Keratinocyte (primary cell): Measurements from ENCODE around the gene DAZ2.
"Not testable (repeated sequence)": the region's sequence is repeated elsewhere in the genome, so short reads cannot be mapped to it uniquely, and the experiment has no call there.

Experiments used
- EZH2 ChIP-seq: IDR thresholded peaks from one replicate; pipeline ENCODE4 v1.6.1; 2012; ENCODE audit warnings: inconsistent platforms, mild to moderate bottlenecking, low read length, moderate library complexity
- TF ChIP-seq, protein P1 (sequence below), 3 experiments: IDR thresholded peaks in 1 of 3; conservative IDR thresholded peaks in 1 of 3; optimal IDR thresholded peaks in 1 of 3; 2 replicates in 2 of 3; 3 replicates in 1 of 3; pipeline versions ENCODE3 to v1.5.1; 2011; ENCODE audit warnings: low read length in 3 of 3, mild to moderate bottlenecking in 3 of 3, moderate library complexity in 2 of 3, control low read depth in 1 of 3, inconsistent platforms in 1 of 3; ENCODE audit not compliant: insufficient read depth in 2 of 3; ENCODE audit errors: extremely low read depth in 1 of 3

DNA sequence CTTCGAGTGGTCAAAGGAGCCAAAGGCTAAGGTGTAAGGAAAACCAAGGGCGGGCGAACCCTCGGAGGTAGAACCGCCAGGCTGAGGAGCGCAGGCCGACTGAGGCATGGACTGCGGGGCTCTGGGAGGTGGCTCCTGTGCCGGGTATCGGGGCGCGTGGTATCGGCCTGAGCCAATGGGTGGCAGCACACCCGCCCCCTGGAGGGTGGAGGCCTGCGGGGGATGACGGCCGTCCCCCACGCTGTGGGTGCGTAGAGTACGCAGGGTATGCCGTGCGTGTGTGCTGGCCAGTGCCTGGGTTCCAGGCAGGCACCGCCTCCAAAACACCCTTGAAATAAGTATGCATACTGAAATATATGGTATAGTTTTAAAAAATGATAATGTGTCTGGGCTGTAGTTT is 20.4 kb upstream of the DAZ2 start, which contains the start of gene DAZ1:
- TF ChIP-seq, protein P1, sequence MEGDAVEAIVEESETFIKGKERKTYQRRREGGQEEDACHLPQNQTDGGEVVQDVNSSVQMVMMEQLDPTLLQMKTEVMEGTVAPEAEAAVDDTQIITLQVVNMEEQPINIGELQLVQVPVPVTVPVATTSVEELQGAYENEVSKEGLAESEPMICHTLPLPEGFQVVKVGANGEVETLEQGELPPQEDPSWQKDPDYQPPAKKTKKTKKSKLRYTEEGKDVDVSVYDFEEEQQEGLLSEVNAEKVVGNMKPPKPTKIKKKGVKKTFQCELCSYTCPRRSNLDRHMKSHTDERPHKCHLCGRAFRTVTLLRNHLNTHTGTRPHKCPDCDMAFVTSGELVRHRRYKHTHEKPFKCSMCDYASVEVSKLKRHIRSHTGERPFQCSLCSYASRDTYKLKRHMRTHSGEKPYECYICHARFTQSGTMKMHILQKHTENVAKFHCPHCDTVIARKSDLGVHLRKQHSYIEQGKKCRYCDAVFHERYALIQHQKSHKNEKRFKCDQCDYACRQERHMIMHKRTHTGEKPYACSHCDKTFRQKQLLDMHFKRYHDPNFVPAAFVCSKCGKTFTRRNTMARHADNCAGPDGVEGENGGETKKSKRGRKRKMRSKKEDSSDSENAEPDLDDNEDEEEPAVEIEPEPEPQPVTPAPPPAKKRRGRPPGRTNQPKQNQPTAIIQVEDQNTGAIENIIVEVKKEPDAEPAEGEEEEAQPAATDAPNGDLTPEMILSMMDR (optimal IDR thresholded peaks at IDR 0.05 in 1 of 3, IDR thresholded peaks at IDR 0.05 in 1 of 3, conservative IDR thresholded peaks at IDR 0.05 in 1 of 3; ENCODE audit: extremely low read depth in 1 of 3, insufficient read depth in 2 of 3, low read length in 3 of 3) = not testable (repeated sequence)
- not testable (repeated sequence) for TF ChIP-seq EZH2
